Measurements from ENCODE around the gene LOXL1. TPM values are rescaled to one million over a fixed set of nuclear protein-coding genes. Genes with fewer than 3 reads are reported as not detected.

The LOXL1 gene
- total and polyA plus RNA-seq, 2 of the 13 experiments (the other 11 are each of a cell fraction or from before 2014, with no cell fraction given), result 0.51 to 1.3 TPM

- no peak for TF ChIP-seq ZSCAN29 (CRISPR knock-in tag; conservative IDR thresholded peaks at IDR 0.05)
- no peak for TF ChIP-seq TEAD2 (CRISPR knock-in tag; IDR thresholded peaks at IDR 0.05)
- TF ChIP-seq NFE2L2 (IDR thresholded peaks at IDR 0.05; ENCODE audit: low read length), result no peak
- no peak for TF ChIP-seq NFIB (CRISPR knock-in tag; IDR thresholded peaks at IDR 0.05; ENCODE audit: borderline replicate concordance)
- no peak for TF ChIP-seq ZNF430 (CRISPR knock-in tag; IDR thresholded peaks at IDR 0.05)
- TF ChIP-seq KLF9 (CRISPR knock-in tag; IDR thresholded peaks at IDR 0.05; ENCODE audit: low read depth), result peak; percentile 81; the same call in 1 of the 2 replicates
- TF ChIP-seq NFRKB (IDR thresholded peaks at IDR 0.05), result no peak
- peak; percentile 88 for TF ChIP-seq GABPA (IDR thresholded peaks at IDR 0.05; ENCODE audit: low read depth, low read length)
- TF ChIP-seq GABPA (CRISPR knock-in tag; IDR thresholded peaks at IDR 0.05; ENCODE audit: low read depth), result peak; percentile 79
- TF ChIP-seq RELA (CRISPR knock-in tag; IDR thresholded peaks at IDR 0.05), result 0 out of 2 replicates have a peak, but pooled peaks have one; percentile 36
- TF ChIP-seq ZNF547 (CRISPR knock-in tag; IDR thresholded peaks at IDR 0.05), result 0 out of 2 replicates have a peak, but pooled peaks have one; percentile 22
- TF ChIP-seq FOSL1 (CRISPR knock-in tag; IDR thresholded peaks at IDR 0.05; ENCODE audit: borderline replicate concordance), result no peak
- TF ChIP-seq ZNF280B (CRISPR knock-in tag; IDR thresholded peaks at IDR 0.05; ENCODE audit: borderline replicate concordance), result no peak
- peak; percentile 79 for TF ChIP-seq ZBTB2 (CRISPR knock-in tag; IDR thresholded peaks at IDR 0.05; ENCODE audit: low read depth)
- TF ChIP-seq ZNF546 (CRISPR knock-in tag; conservative IDR thresholded peaks at IDR 0.05), result no peak
- TF ChIP-seq CENPT (CRISPR knock-in tag; IDR thresholded peaks at IDR 0.05; ENCODE audit: low read depth), result no peak
- no peak for TF ChIP-seq ZNF274 (CRISPR knock-in tag; IDR thresholded peaks at IDR 0.05)
- TF ChIP-seq FOXO4 (CRISPR knock-in tag; conservative IDR thresholded peaks at IDR 0.05), result no peak
- no peak for TF ChIP-seq MTF1 (CRISPR knock-in tag; IDR thresholded peaks at IDR 0.05)
- no peak for TF ChIP-seq HMG20A (CRISPR knock-in tag; IDR thresholded peaks at IDR 0.05; ENCODE audit: borderline replicate concordance)
- no peak for TF ChIP-seq NFAT5 (CRISPR knock-in tag; IDR thresholded peaks at IDR 0.05)
Measured at GRCh38 chr15:73991726-73992593, 65.7 kb downstream of the LOXL1 start, which contains the start of gene STOML1 (continued).
